Measurements from ENCODE around the gene YBX3.

The YBX3 gene

GRCh38 chr12:10664499-10664898, 58.6 kb downstream of the YBX3 start:
- no peak for DNase-seq (ENCODE audit: extremely low read depth, low read depth)
- TF ChIP-seq CTCF (IDR thresholded peaks at IDR 0.05; ENCODE audit: low read depth, low read length, missing control alignments): no peak
- no peak overlapping the region for H3K4me3 ChIP-seq (replicated peaks; ENCODE audit: low read depth, low read length)

GRCh38 chr12:10663869-10664268, 59.3 kb downstream of the YBX3 start:
- DNase-seq (ENCODE audit: extremely low read depth, low read depth): no peak
- no peak overlapping the region for H3K4me3 ChIP-seq (replicated peaks; ENCODE audit: low read depth, low read length)
- TF ChIP-seq CTCF (IDR thresholded peaks at IDR 0.05; ENCODE audit: low read depth, low read length, missing control alignments): no peak

- H3K4me3 ChIP-seq (replicated peaks; ENCODE audit: low read depth, low read length): no peak overlapping the region
- TF ChIP-seq CTCF (IDR thresholded peaks at IDR 0.05; ENCODE audit: low read depth, low read length, missing control alignments): no peak
- no peak for DNase-seq (ENCODE audit: extremely low read depth, low read depth)
These were observed 61.8 kb downstream of the YBX3 start for GRCh38 chr12:10661338-10661737.

GRCh38 chr12:10654003-10654402, 69.1 kb downstream of the YBX3 start:
- no peak for TF ChIP-seq CTCF (IDR thresholded peaks at IDR 0.05; ENCODE audit: low read depth, low read length, missing control alignments)
- no peak for DNase-seq (ENCODE audit: extremely low read depth, low read depth)
- no peak overlapping the region for H3K4me3 ChIP-seq (replicated peaks; ENCODE audit: low read depth, low read length)

- no peak for TF ChIP-seq CTCF (IDR thresholded peaks at IDR 0.05; ENCODE audit: low read depth, low read length, missing control alignments)
- H3K4me3 ChIP-seq (replicated peaks; ENCODE audit: low read depth, low read length): no peak overlapping the region
These were observed 70.9 kb downstream of the YBX3 start for GRCh38 chr12:10652192-10652591.

More at GRCh38 chr12:10652192-10652591, 70.9 kb downstream of the YBX3 start:
- DNase-seq (ENCODE audit: extremely low read depth, low read depth): no peak

Data from HFF-Myc (cell line).